Pancreas (tissue), 10 donors: Measurements from ENCODE around the gene KCNQ5. TPM values are rescaled to one million over a fixed set of nuclear protein-coding genes. Genes with fewer than 3 reads are reported as not detected.

ENCODE experiments used
- ATAC-seq, 4 donors: fragments of 200-7000 bp; cut with Tn5 transposase; one replicate each; pipeline versions ENCODE4 v1.8.0 to v1.9.1; 2020; ENCODE audit warnings: mild to moderate bottlenecking in 4 of 4, moderate library complexity in 4 of 4
- DNase-seq, 6 donors: peaks; one replicate each; pipeline ENCODE4 v3.0.0-alpha.2; 2020
- FAIRE-seq: peaks from 2 replicates; lab custom pipeline; 2012; peaks lifted over from hg19 to GRCh38; lab: Jason Lieb, UNC
- H3K27ac ChIP-seq, 4 donors: fragments of 200-600 bp; sonication (generic); 1 replicate in 3 of 4; 2 replicates in 1 of 4; pipeline versions ENCODE4 v1.5.0 to v1.8.0; 2020
- H3K27me3 ChIP-seq, 4 donors: fragments of 200-600 bp; one replicate each; pipeline ENCODE4 v1.8.0; 2021
- H3K36me3 ChIP-seq, 3 donors: fragments of 200-600 bp; sonication (generic) in 1 of 3; one replicate each; pipeline versions ENCODE4 v1.5.0 to v1.8.0; 2020 to 2021
- H3K4me1 ChIP-seq, 3 donors: fragments of 200-600 bp; one replicate each; pipeline ENCODE4 v1.8.0; 2021
- H3K4me3 ChIP-seq, 4 donors: fragments of 200-600 bp; sonication (generic) in 2 of 4; one replicate each; pipeline versions ENCODE4 v1.5.0 to v1.8.0; 2020 to 2021
- H3K9me3 ChIP-seq, 4 donors: fragments of 200-600 bp; one replicate each; pipeline ENCODE4 v1.8.0; 2021
- WGBS, 2 donors: extraction: QIAGEN DNeasy Blood & Tissue Kit; methylation state at CpG; one replicate each; pipeline ENCODE4 v1.1.7; 2013; 5-methylcytosine and 5-hydroxymethylcytosine counted together
- intact Hi-C, 3 donors: fragments of 100-400 bp; cut with DNase I; formaldehyde crosslinking; loops; one replicate each; pipeline versions ENCODE4 v1.11.1 to v1.14.2; 2022
- polyA plus RNA-seq, 2 donors: library from polyadenylated mRNA; stranded (reverse); fragments of 200-250 nt; gene quantifications; one replicate each; pipeline ENCODE4 v1.2.3, GENCODE V29; 2013
- total RNA-seq, 6 donors: library from RNA; stranded (reverse); fragmentation: NEBNext Ultra II Directional in 4 of 6; extraction: Animal tissue kit (Norgen Biotek cat#: 25700) in 4 of 6; gene quantifications; one replicate each; pipeline versions ENCODE4 v1.2.1 to v1.2.4, GENCODE V29; 2021 to 2023
- TF ChIP-seq, protein P1 (sequence below), 4 donors: fragments of 200-600 bp; sonication (generic) in 3 of 4; IDR thresholded peaks; one replicate each; pipeline versions ENCODE4 v1.5.0 to v1.8.0; 2021; ENCODE audit warnings: antibody characterized with exemption in 4 of 4
- donor health status: healthy with polysubstance abuse.
- donor health status: DM: no; HTN: no; CAD: no; lungs with moderate emphysema.
- donor health status: DM: no; HTN: no; CAD: no.
- donor health status: control.
- donor health status: control.
- donor health status: Bipolar disorder and iron deficiency.
- donor health status: DM: yes; HTN: yes; CAD: no.
- donor health status: DM: no; HTN: no; CAD: no.
- donor health status: DM: no; HTN: no; CAD: no.
- donor health status: DM: yes; HTN: yes; CAD: no.

Gene KCNQ5
- total and polyA plus RNA-seq, 8 donors: 0.03 to 1.1 (median 0.13) TPM

DNA sequence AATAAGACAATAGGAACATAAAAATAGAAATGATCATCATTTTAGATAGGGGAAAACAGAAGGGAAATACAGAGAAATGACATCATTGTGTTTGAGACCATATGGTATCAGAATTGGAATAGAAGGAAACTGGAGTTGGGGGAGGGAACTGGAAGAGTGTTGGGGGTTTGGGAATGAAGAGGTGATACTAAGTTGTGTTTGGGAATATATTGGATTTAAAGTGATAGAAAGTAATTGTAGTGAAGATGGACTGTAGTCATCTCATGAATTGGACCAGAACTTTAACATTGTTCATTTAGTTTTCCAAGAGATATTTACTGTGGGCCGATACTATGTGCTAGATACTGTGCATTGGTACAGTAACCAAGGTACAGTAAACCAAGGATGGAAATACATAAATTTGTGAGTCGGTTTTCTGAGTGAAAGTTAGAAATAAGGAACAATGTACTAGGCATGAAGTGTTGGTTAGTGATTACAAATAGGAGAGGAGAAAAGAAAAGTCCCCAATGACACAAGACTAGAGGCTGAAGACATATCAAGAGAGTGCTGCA, 32.3 kb downstream of the KCNQ5 start:
- 62 to 70% methylated on average over 2 of the region's 2 CpGs for WGBS, 2 donors
- no peak for FAIRE-seq

DNA sequence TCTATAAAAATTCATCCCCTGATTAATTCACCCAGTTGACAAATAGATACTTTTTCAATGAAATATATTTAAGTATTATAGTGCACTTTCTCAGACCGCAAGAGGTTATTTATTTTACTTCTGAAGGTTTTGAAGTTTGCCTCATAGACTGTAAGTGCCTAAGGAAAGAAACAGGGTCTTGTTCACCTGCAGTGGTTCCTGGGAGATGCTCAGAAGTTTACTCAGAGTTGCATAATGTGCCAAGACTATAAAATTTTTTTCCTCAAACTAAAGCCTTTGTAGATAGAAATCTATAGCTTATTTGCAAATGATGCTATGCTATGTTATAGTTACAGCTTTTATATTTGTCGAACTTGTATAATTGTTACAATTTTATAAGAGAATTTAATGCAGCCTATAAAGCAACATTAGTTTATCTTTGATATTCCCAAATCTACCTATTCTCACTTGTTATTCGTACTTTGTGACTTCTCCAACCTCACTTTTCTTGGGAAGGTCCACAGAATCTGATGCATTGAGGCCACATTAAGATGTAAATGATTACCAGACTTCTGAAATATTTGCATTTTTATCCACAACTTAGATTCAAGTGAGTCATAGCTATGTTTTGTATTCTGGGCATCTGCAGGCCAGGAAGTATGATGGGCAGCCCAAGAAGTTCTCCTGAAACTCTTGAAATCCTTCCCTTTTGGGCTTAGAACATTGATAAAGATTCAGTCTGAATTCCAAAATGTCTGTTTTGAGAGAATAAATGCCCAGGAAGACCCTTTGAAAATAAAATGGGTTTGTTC, 35.7 kb downstream of the KCNQ5 start:
- H3K36me3 ChIP-seq: no peaks in the 10 kb centered on the region

More for the DNA sequence above, 32.3 kb downstream of the KCNQ5 start:
- Histone ChIP-seq H3K4me1 (no peaks in the 10 kb centered on the region), H3K4me3 (no peak overlapping the region), H3K27me3 (peaks cover 0 to 3% (median 0%) of the 10 kb centered on the region in 4 donors), H3K9me3 (no peaks in the 10 kb centered on the region), H3K36me3 (no peaks in the 10 kb centered on the region), H3K27ac (no peak overlapping the region)
- intact Hi-C loops: no loop called here
- no peak for DNase-seq
- no peak for ATAC-seq
- TF ChIP-seq, protein P1, sequence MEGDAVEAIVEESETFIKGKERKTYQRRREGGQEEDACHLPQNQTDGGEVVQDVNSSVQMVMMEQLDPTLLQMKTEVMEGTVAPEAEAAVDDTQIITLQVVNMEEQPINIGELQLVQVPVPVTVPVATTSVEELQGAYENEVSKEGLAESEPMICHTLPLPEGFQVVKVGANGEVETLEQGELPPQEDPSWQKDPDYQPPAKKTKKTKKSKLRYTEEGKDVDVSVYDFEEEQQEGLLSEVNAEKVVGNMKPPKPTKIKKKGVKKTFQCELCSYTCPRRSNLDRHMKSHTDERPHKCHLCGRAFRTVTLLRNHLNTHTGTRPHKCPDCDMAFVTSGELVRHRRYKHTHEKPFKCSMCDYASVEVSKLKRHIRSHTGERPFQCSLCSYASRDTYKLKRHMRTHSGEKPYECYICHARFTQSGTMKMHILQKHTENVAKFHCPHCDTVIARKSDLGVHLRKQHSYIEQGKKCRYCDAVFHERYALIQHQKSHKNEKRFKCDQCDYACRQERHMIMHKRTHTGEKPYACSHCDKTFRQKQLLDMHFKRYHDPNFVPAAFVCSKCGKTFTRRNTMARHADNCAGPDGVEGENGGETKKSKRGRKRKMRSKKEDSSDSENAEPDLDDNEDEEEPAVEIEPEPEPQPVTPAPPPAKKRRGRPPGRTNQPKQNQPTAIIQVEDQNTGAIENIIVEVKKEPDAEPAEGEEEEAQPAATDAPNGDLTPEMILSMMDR (IDR thresholded peaks at IDR 0.05): no peak

DNA sequence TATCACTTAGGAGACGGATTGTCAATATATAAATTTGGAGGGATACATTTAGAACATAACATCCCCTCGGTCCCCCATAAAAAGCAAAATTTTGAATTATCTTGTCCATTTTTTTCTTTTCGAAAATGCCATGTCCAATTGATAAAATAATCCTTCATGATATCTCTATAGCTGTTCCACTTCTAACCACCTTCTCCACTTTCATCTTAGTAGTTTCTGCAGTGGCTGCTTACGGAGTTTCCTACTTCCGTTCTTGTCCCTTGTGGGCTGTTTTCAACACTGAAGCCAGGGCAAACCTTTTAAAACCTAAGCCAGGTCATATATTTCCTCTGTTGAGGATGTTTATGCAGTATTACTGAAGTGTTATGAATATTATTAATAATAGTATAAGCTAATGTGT, 37.9 kb downstream of the KCNQ5 start:
- no peak overlapping the region for H3K27ac ChIP-seq
- H3K4me1 ChIP-seq: no peaks in the 10 kb centered on the region
- H3K4me3 ChIP-seq: no peak overlapping the region
- FAIRE-seq (no peak), ATAC-seq (no peak), DNase-seq (no peak)
- H3K36me3 ChIP-seq: no peaks in the 10 kb centered on the region
- H3K27me3 ChIP-seq: no peaks in the 10 kb centered on the region
- 85 to 93% methylated on average over 5 of the region's 5 CpGs for WGBS, 2 donors
- intact Hi-C loops: no loop called here
- TF ChIP-seq, protein P1 (IDR thresholded peaks at IDR 0.05): no peak
- no peaks in the 10 kb centered on the region for H3K9me3 ChIP-seq

More for the DNA sequence above, 35.7 kb downstream of the KCNQ5 start:
- Histone ChIP-seq H3K9me3 (no peaks in the 10 kb centered on the region), H3K4me1 (no peaks in the 10 kb centered on the region), H3K27me3 (peaks cover 0 to 3% (median 0%) of the 10 kb centered on the region in 4 donors), H3K27ac (no peak overlapping the region), H3K4me3 (no peak overlapping the region)
- TF ChIP-seq, protein P1 (IDR thresholded peaks at IDR 0.05): no peak
- intact Hi-C loops: no loop called here
- 77 to 83% methylated on average over 3 of the region's 3 CpGs for WGBS, 2 donors
- FAIRE-seq: no peak
- no peak for DNase-seq
- no peak for ATAC-seq

DNA sequence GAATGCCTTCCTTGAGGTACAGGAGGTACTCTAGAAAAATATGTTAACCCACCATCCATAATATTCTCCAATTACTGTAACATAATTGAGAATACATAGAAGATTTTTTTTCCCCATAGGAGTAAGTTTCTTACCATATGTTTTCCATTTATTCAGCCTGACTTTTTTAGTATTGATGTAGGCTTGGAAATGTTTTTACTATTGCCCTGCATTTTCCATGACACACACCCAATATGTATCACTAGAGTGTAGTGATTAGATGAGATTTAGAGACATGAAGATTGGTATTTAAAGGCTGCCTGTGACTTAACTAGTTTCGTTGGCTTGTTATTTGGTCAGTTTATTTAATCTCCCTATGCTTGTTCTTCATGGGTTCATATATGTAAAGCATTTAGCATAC, 39.5 kb downstream of the KCNQ5 start:
- FAIRE-seq (no peak), ATAC-seq (no peak)
- intact Hi-C loops: no loop called here

More for the DNA sequence above, 39.5 kb downstream of the KCNQ5 start:
- TF ChIP-seq, protein P1 (IDR thresholded peaks at IDR 0.05): no peak
- Histone ChIP-seq H3K9me3 (no peaks in the 10 kb centered on the region), H3K4me3 (no peak overlapping the region), H3K27me3 (no peaks in the 10 kb centered on the region), H3K27ac (no peak overlapping the region), H3K36me3 (no peaks in the 10 kb centered on the region), H3K4me1 (no peaks in the 10 kb centered on the region)
- DNase-seq: no peak
- 69 to 74% methylated on average over 1 of the region's 1 CpG for WGBS, 2 donors
